IMR-90 (cell line): ENCODE measurements around the gene ITSN1. TPM values are rescaled to one million over a fixed set of nuclear protein-coding genes. Genes with fewer than 3 reads are reported as not detected.

Experiments used
- ATAC-seq: fragments of 200-7000 bp; cut with Tn5 transposase; 2 replicates; pipeline ENCODE4 v1.9.1; 2020; ENCODE audit warnings: low read depth, mild to moderate bottlenecking, moderate library complexity
- BruUV-seq: library from RNA; stranded (reverse); fragments of 400-500 nt; replicated peaks from 2 replicates; lab custom pipeline; 2021; lab: Mats Ljungman, UMichigan
- CTCF ChIA-PET: fragments of 300-600 bp; formaldehyde crosslinking; extraction: SDS; loops from one replicate; lab custom pipeline; 2021; ENCODE audit warnings: antibody characterized with exemption; lab: Yijun Ruan, JAX
- POLR2A ChIA-PET: fragments of 300-600 bp; sonication (Branson Sonifier 250); formaldehyde crosslinking; loops from one replicate; lab custom pipeline; 2022; ENCODE audit warnings: antibody characterized with exemption; ENCODE audit not compliant: unreplicated experiment; lab: Charles Lee
- DNase-seq: peaks from one replicate; pipeline ENCODE4 v3.0.0; 2013
- H2AFZ ChIP-seq: replicated peaks from 2 replicates; pipeline ENCODE3; 2013; ENCODE audit warnings: low read length, mild to moderate bottlenecking; ENCODE audit not compliant: poor library complexity
- H2AK5ac ChIP-seq: 2 replicates; pipeline ENCODE4 v1.6.1; 2013; ENCODE audit warnings: low read depth, low read length, inconsistent platforms
- H2AK9ac ChIP-seq: replicated peaks from 2 replicates; pipeline ENCODE3; 2013; ENCODE audit warnings: mild to moderate bottlenecking, low read depth, low read length, moderate library complexity; ENCODE audit not compliant: poor library complexity
- H2BK120ac ChIP-seq: 2 replicates; pipeline ENCODE4 v1.6.1; 2013; ENCODE audit warnings: low read depth, low read length, inconsistent platforms
- H2BK15ac ChIP-seq: 3 replicates; pipeline ENCODE4 v1.6.1; 2013; ENCODE audit warnings: low read depth, low read length, inconsistent platforms
- H2BK20ac ChIP-seq: 2 replicates; pipeline ENCODE4 v1.6.1; 2013; ENCODE audit warnings: low read depth, mild to moderate bottlenecking, inconsistent platforms, low read length, moderate library complexity
- H2BK5ac ChIP-seq: 2 replicates; pipeline ENCODE4 v1.6.1; 2013; ENCODE audit warnings: mild to moderate bottlenecking, low read depth, low read length, inconsistent platforms; ENCODE audit not compliant: poor library complexity, severe bottlenecking
- H3K14ac ChIP-seq: replicated peaks from 2 replicates; pipeline ENCODE4 v1.6.1; 2013; ENCODE audit warnings: low read depth, low read length, inconsistent platforms
- H3K18ac ChIP-seq: 2 replicates; pipeline ENCODE4 v1.6.1; 2013; ENCODE audit warnings: low read depth, low read length, control low read depth
- H3K23ac ChIP-seq: 2 replicates; pipeline ENCODE4 v1.6.1; 2013; ENCODE audit warnings: low read depth, low read length, inconsistent platforms
- H3K27ac ChIP-seq: 2 replicates; pipeline ENCODE4 v1.5.1; 2013; ENCODE audit warnings: mild to moderate bottlenecking, control low read depth, low read length; ENCODE audit not compliant: insufficient read depth
- H3K27me3 ChIP-seq: 2 replicates; pipeline ENCODE4 v1.6.1; 2013; ENCODE audit warnings: low read length; ENCODE audit not compliant: control insufficient read depth, insufficient read depth
- H3K36me3 ChIP-seq: 2 replicates; pipeline ENCODE4 v1.6.1; 2013; ENCODE audit warnings: low read length, mixed read lengths; ENCODE audit not compliant: control insufficient read depth, insufficient read depth
- H3K4ac ChIP-seq: 2 replicates; pipeline ENCODE4 v1.6.1; 2013; ENCODE audit warnings: low read depth, low read length, inconsistent platforms
- H3K4me1 ChIP-seq: 2 replicates; pipeline ENCODE4 v1.6.1; 2013; ENCODE audit warnings: low read length, mixed read lengths; ENCODE audit not compliant: control insufficient read depth, insufficient read depth
- H3K4me2 ChIP-seq: 2 replicates; pipeline ENCODE4 v1.6.1; 2013; ENCODE audit warnings: low read depth, mild to moderate bottlenecking, control low read depth, low read length, moderate library complexity
- H3K4me3 ChIP-seq: 2 replicates; pipeline ENCODE4 v1.5.1; 2013; ENCODE audit warnings: low read depth, mild to moderate bottlenecking, control low read depth, low read length, moderate library complexity; ENCODE audit not compliant: insufficient read depth
- H3K56ac ChIP-seq: 2 replicates; pipeline ENCODE4 v1.6.1; 2013; ENCODE audit warnings: low read length, inconsistent platforms; ENCODE audit not compliant: insufficient read depth; ENCODE audit errors: extremely low read depth
- H3K79me1 ChIP-seq, 2 experiments: 2 replicates each; pipeline ENCODE4 v1.6.1; 2013; ENCODE audit warnings: low read length in 2 of 2, inconsistent platforms in 1 of 2, low read depth in 1 of 2
- H3K9ac ChIP-seq: 2 replicates; pipeline ENCODE4 v1.6.1; 2013; ENCODE audit warnings: low read depth, low read length, control low read depth
- H3K9me1 ChIP-seq: 2 replicates; pipeline ENCODE4 v1.6.1; 2013; ENCODE audit warnings: low read length, inconsistent platforms; ENCODE audit not compliant: insufficient read depth
- H3K9me3 ChIP-seq: 2 replicates; pipeline ENCODE4 v1.6.1; 2013; ENCODE audit warnings: low read length; ENCODE audit not compliant: control insufficient read depth, insufficient read depth
- H4K20me1 ChIP-seq: 2 replicates; pipeline ENCODE4 v1.6.1; 2013; ENCODE audit warnings: low read length, inconsistent platforms; ENCODE audit not compliant: insufficient read depth
- H4K5ac ChIP-seq: 2 replicates; pipeline ENCODE4 v1.6.1; 2013; ENCODE audit warnings: mild to moderate bottlenecking, low read depth, low read length, control low read depth
- H4K8ac ChIP-seq, 2 experiments: 2 replicates each; pipeline ENCODE4 v1.6.1; 2013; ENCODE audit warnings: low read depth in 2 of 2, low read length in 2 of 2, control low read depth in 1 of 2, inconsistent platforms in 1 of 2
- H4K91ac ChIP-seq: 2 replicates; pipeline ENCODE4 v1.6.1; 2013; ENCODE audit warnings: low read depth, low read length, inconsistent platforms; ENCODE audit not compliant: insufficient read depth
- BHLHE40 ChIP-seq: fragments of 150-350 bp; IDR thresholded peaks from 2 replicates; pipeline ENCODE4 v1.6.1; 2016; ENCODE audit warnings: mild to moderate bottlenecking, low read depth, low read length
- CEBPB ChIP-seq: IDR thresholded peaks from 2 replicates; pipeline ENCODE4 v1.6.1; 2012; ENCODE audit warnings: low read depth, low read length, improper control_type of control experiment
- CHD1 ChIP-seq: IDR thresholded peaks from 2 replicates; pipeline ENCODE4 v1.6.1; 2012; ENCODE audit warnings: low read depth, low read length, improper control_type of control experiment
- CTCF ChIP-seq: conservative IDR thresholded peaks from 2 replicates; pipeline ENCODE4 v1.5.1; 2012; ENCODE audit warnings: mild to moderate bottlenecking, low read depth, low read length, improper control_type of control experiment
- ELK1 ChIP-seq: fragments of 150-350 bp; IDR thresholded peaks from 2 replicates; pipeline ENCODE4 v1.6.1; 2016; ENCODE audit warnings: low read depth, mild to moderate bottlenecking, low read length, moderate library complexity, borderline replicate concordance
- FOS ChIP-seq: fragments of 150-350 bp; IDR thresholded peaks from 2 replicates; pipeline ENCODE4 v1.6.1; 2016; ENCODE audit warnings: low read depth, low read length
- MAFK ChIP-seq: IDR thresholded peaks from 2 replicates; pipeline ENCODE4 v1.6.1; 2012; ENCODE audit warnings: low read depth, low read length, improper control_type of control experiment
- MAZ ChIP-seq: IDR thresholded peaks from 2 replicates; pipeline ENCODE4 v1.6.1; 2012; ENCODE audit warnings: low read depth, mild to moderate bottlenecking, low read length, improper control_type of control experiment, moderate library complexity, borderline replicate concordance
- MXI1 ChIP-seq: IDR thresholded peaks from 2 replicates; pipeline ENCODE4 v1.6.1; 2012; ENCODE audit warnings: low read depth, mild to moderate bottlenecking, low read length, moderate library complexity, borderline replicate concordance
- NFE2L2 ChIP-seq: fragments of 150-350 bp; IDR thresholded peaks from 2 replicates; pipeline ENCODE4 v1.6.1; 2016; ENCODE audit warnings: low read depth, mild to moderate bottlenecking, low read length
- POLR2A ChIP-seq: IDR thresholded peaks from 2 replicates; pipeline ENCODE4 v1.6.1; 2012; ENCODE audit warnings: mild to moderate bottlenecking, low read depth, low read length
- RAD21 ChIP-seq: IDR thresholded peaks from 2 replicates; pipeline ENCODE4 v1.6.1; 2012; ENCODE audit warnings: low read length, improper control_type of control experiment
- RCOR1 ChIP-seq: IDR thresholded peaks from 2 replicates; pipeline ENCODE4 v1.6.1; 2012; ENCODE audit warnings: mild to moderate bottlenecking, low read length, improper control_type of control experiment; ENCODE audit not compliant: insufficient replicate concordance
- RFX5 ChIP-seq: IDR thresholded peaks from 2 replicates; pipeline ENCODE4 v1.8.0; 2012; ENCODE audit warnings: low read depth, mild to moderate bottlenecking, low read length, moderate library complexity
- SMC3 ChIP-seq: fragments of 150-350 bp; IDR thresholded peaks from 2 replicates; pipeline ENCODE4 v1.6.1; 2016; ENCODE audit warnings: low read depth, mild to moderate bottlenecking, antibody characterized with exemption, low read length, moderate library complexity
- USF2 ChIP-seq: fragments of 150-350 bp; IDR thresholded peaks from 2 replicates; pipeline ENCODE4 v1.6.1; 2017; ENCODE audit warnings: mild to moderate bottlenecking, antibody characterized with exemption, low read length, low read depth
- WGBS, 2 experiments: methylation state at CpG; one replicate each; pipeline versions ENCODE4 v1.1.5 to v1.1.7; 2013; ENCODE audit warnings: missing lambda C conversion rate in 2 of 2; ENCODE audit not compliant: insufficient read length in 1 of 2; ENCODE audit errors: extremely low coverage in 2 of 2; 5-methylcytosine and 5-hydroxymethylcytosine counted together
- dilution Hi-C: fragments of 300-500 bp; cut with HindIII; formaldehyde crosslinking; loops from one replicate; pipeline ENCODE4 v1.14.3; 2018; ENCODE audit warnings: low sequenced_read_pairs; ENCODE audit not compliant: unreplicated experiment
- in situ Hi-C: fragments of 300-500 bp; cut with MboI; formaldehyde crosslinking; loops from 3 replicates; pipeline ENCODE4 v1.14.3; 2019; ENCODE audit warnings: low sequenced_read_pairs, inconsistent platforms, mixed read lengths
- intact Hi-C: fragments of 100-400 bp; cut with micrococcal nuclease; formaldehyde crosslinking; loops from 2 replicates; pipeline ENCODE4 v1.10.0; 2022
- polyA plus RNA-seq, 3 experiments: library from polyadenylated mRNA; depleted of rRNA; stranded (reverse); fragments of >200 nt; gene quantifications; 2 replicates each; pipeline ENCODE4 v1.2.3, GENCODE V29; 2012; ENCODE audit warnings: low replicate concordance in 1 of 3
- total RNA-seq: library from RNA; depleted of rRNA; stranded (reverse); fragments of >200 nt; gene quantifications from 2 replicates; pipeline ENCODE4 v1.2.3, GENCODE V29; 2012

ITSN1 gene
- total and polyA plus RNA-seq, 2 of the 4 experiments (the other 2 are of a cell fraction), result 45.4 to 62.0 TPM

GRCh38 chr21:33732038-33732437 lies 89.7 kb downstream of the ITSN1 start:
- H3K79me1 ChIP-seq, result peaks cover 10 to 12% of the 10 kb centered on the region in 2 experiments; a peak in 3 of 4 replicates
- H3K14ac ChIP-seq, result no peak overlapping the region
- no peak for ATAC-seq
- H3K18ac ChIP-seq, result no peak overlapping the region
- H2AFZ ChIP-seq, result no peak overlapping the region
- no peak overlapping the region for H3K27ac ChIP-seq
- H4K20me1 ChIP-seq, result no peaks in the 10 kb centered on the region
- intact Hi-C loops (no loop called here), dilution Hi-C loops (no loop called here), in situ Hi-C loops (no loop called here)
- H3K36me3 ChIP-seq, result peaks cover 6% of the 10 kb centered on the region; the same call in 1 of the 2 replicates
- no peak overlapping the region for H2BK20ac ChIP-seq
- no peak overlapping the region for H3K9ac ChIP-seq
- H3K4me2 ChIP-seq, result no peak overlapping the region
- H3K4ac ChIP-seq, result no peak overlapping the region
- H3K4me3 ChIP-seq, result no peak overlapping the region
- DNase-seq, result no peak
- H2AK5ac ChIP-seq, result no peak overlapping the region
- H3K23ac ChIP-seq, result no peak overlapping the region
- peaks cover 4% of the 10 kb centered on the region; the same call in 1 of the 2 replicates for H3K4me1 ChIP-seq
- H2BK5ac ChIP-seq, result no peak overlapping the region
- H3K9me1 ChIP-seq, result peaks cover 7% of the 10 kb centered on the region; the same call in 1 of the 2 replicates
- H2AK9ac ChIP-seq, result no peak overlapping the region
- H4K8ac ChIP-seq, result no peak overlapping the region
- no TSS peak for BruUV-seq
- no peak overlapping the region for H2BK120ac ChIP-seq
- CTCF ChIA-PET, result no interaction called here
- no peaks in the 10 kb centered on the region for H3K9me3 ChIP-seq
- POLR2A ChIA-PET, result no interaction called here
- no peak overlapping the region for H2BK15ac ChIP-seq
- H3K56ac ChIP-seq, result no peak overlapping the region
- H4K5ac ChIP-seq, result no peak overlapping the region
- 80% methylated on average over 1 of the region's 3 CpGs; no CpG with 5 or more reads in 1 of the 2 experiments for WGBS, 2 experiments
- no peaks in the 10 kb centered on the region for H3K27me3 ChIP-seq
- no peak for TF ChIP-seq RAD21
- TF ChIP-seq SMC3, result no peak
- TF ChIP-seq POLR2A, result no peak
- no peak for TF ChIP-seq CHD1
- TF ChIP-seq MAFK, result no peak
- TF ChIP-seq BHLHE40, result no peak
- TF ChIP-seq RFX5, result no peak
- no peak for TF ChIP-seq FOS
- no peak for TF ChIP-seq NFE2L2
- TF ChIP-seq CTCF, result no peak
- no peak for TF ChIP-seq MAZ
- TF ChIP-seq MXI1, result no peak
- no peak for TF ChIP-seq USF2
- no peak for TF ChIP-seq CEBPB
- TF ChIP-seq RCOR1, result no peak
- TF ChIP-seq ELK1, result no peak
- no peak overlapping the region for H4K91ac ChIP-seq
